Upper lobe of left lung (tissue), 4 donors: Measurements from ENCODE around the gene PALLD.

Experiments
- CTCF ChIP-seq, 6 experiments: fragments of 450-650 bp in 4 of 6; fragments of 200-600 bp in 2 of 6; sonication (generic) in 2 of 6; IDR thresholded peaks; one replicate each; pipeline ENCODE4 v1.5.1; 2016 to 2019; ENCODE audit warnings: antibody characterized with exemption in 6 of 6
- POLR2A ChIP-seq, 4 donors: fragments of 450-650 bp; IDR thresholded peaks; one replicate each; pipeline ENCODE4 v1.5.1; 2016 to 2017; ENCODE audit warnings: antibody characterized with exemption in 4 of 4, mild to moderate bottlenecking in 2 of 4
- POLR2AphosphoS5 ChIP-seq, 2 donors: sonication (generic); formaldehyde crosslinking; IDR thresholded peaks; one replicate each; pipeline ENCODE4 v1.5.1; 2017; ENCODE audit warnings: antibody characterized with exemption in 2 of 2

- no peak for TF ChIP-seq POLR2A (IDR thresholded peaks at IDR 0.05)
- TF ChIP-seq CTCF (IDR thresholded peaks at IDR 0.05), result no peak
- TF ChIP-seq POLR2AphosphoS5 (IDR thresholded peaks at IDR 0.05), result no peak
Observed at GRCh38 chr4:168853770-168854169, 356.9 kb downstream of the PALLD start.
